GM13977 (cell line): ENCODE results near the gene DNMT3L.

Experiments
- DNase-seq: peaks from one replicate; pipeline ENCODE4 v3.0.0; 2012; ENCODE audit warnings: low spot score
- in situ Hi-C: fragments of 300-500 bp; cut with MboI; formaldehyde crosslinking; loops from one replicate; pipeline ENCODE4 v1.12.0; 2022; ENCODE audit warnings: low sequenced_read_pairs, low pct_unique_long_range_greater_than_20kb, mixed read lengths, inconsistent platforms; ENCODE audit not compliant: unreplicated experiment
- TF ChIP-seq, protein P1 (sequence below): IDR thresholded peaks from 2 replicates; pipeline ENCODE4 v1.5.1; 2012; ENCODE audit warnings: mild to moderate bottlenecking, control low read depth; ENCODE audit not compliant: insufficient read depth; ENCODE audit errors: extremely low read depth, missing control alignments

DNMT3L gene

DNA sequence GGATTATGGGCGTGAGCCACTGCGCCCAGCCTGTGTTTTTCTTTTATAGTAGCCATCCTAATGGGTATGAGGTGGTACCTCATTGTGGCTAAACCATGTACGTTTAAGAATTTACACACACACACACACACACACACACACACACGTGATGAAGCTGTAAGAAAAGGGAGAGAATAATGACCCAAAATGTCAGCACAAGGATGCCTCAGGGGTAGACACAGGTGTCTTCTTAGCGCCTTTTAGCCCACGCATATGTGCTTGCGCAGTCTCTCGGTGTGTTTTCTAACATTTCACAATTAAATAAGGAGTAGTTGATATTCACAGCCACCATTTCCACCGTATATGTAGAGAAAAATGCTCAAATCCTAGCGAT, 37.4 kb upstream of the DNMT3L start:
- DNase-seq = no peak
- TF ChIP-seq, protein P1, sequence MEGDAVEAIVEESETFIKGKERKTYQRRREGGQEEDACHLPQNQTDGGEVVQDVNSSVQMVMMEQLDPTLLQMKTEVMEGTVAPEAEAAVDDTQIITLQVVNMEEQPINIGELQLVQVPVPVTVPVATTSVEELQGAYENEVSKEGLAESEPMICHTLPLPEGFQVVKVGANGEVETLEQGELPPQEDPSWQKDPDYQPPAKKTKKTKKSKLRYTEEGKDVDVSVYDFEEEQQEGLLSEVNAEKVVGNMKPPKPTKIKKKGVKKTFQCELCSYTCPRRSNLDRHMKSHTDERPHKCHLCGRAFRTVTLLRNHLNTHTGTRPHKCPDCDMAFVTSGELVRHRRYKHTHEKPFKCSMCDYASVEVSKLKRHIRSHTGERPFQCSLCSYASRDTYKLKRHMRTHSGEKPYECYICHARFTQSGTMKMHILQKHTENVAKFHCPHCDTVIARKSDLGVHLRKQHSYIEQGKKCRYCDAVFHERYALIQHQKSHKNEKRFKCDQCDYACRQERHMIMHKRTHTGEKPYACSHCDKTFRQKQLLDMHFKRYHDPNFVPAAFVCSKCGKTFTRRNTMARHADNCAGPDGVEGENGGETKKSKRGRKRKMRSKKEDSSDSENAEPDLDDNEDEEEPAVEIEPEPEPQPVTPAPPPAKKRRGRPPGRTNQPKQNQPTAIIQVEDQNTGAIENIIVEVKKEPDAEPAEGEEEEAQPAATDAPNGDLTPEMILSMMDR = no peak
- in situ Hi-C loops = loop anchor here (25.0 kb wide), 1 partner anchor 212 kb away; no protein-coding TSS in a partner anchor

DNA sequence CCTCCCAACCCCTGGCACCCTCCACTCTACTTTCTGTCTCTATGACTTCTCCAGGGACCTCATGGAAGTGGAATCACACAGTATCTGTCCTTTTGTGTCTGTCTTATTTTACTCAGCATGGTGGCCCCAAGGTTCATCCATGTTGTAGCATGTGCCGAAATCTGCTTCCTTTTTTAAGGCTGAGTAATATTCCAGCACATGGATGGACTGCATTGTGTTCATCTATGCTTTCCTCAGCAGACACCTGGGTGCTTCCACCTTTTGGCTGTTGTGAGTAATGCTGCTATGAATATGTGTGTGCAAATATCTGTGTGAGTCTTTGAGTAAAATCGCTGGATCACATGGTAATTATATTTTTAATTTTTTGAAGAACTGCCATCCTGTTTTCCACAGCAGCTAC, 36.6 kb upstream of the DNMT3L start:
- in situ Hi-C loops = loop anchor here (25.0 kb wide), 1 partner anchor 211 kb away; no protein-coding TSS in a partner anchor
- TF ChIP-seq, protein P1 = peak; percentile 40
- no peak for DNase-seq

DNA sequence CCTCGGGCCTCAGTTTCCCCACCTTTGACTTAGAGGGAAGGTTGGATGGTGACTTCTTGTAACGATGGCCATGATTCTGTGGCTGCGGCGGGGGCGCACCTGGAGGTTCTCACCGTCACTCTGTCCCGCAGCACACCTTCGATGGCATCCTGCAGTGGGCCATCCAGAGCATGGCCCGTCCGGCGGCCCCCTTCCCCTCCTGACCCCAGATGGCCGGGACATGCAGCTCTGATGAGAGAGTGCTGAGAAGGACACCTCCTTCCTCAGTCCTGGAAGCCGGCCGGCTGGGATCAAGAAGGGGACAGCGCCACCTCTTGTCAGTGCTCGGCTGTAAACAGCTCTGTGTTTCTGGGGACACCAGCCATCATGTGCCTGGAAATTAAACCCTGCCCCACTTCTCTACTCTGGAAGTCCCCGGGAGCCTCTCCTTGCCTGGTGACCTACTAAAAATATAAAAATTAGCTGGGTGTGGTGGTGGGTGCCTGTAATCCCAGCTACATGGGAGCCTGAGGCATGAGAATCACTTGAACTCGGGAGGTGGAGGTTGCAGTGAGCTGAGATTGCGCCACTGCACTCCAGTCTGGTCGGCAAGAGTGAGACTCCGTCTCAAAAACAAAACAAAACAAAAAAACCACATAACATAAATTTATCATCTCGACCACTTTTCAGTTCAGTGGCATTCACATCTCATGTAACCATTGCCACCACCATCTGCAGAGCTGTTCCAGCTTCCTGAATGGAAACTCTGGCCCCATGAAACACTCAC, 36.0 kb upstream of the DNMT3L start:
- TF ChIP-seq, protein P1 = peak; percentile 93
- DNase-seq = peak; percentile 94
- in situ Hi-C loops = loop anchor here (25.0 kb wide), 1 partner anchor 210 kb away; no protein-coding TSS in a partner anchor

DNA sequence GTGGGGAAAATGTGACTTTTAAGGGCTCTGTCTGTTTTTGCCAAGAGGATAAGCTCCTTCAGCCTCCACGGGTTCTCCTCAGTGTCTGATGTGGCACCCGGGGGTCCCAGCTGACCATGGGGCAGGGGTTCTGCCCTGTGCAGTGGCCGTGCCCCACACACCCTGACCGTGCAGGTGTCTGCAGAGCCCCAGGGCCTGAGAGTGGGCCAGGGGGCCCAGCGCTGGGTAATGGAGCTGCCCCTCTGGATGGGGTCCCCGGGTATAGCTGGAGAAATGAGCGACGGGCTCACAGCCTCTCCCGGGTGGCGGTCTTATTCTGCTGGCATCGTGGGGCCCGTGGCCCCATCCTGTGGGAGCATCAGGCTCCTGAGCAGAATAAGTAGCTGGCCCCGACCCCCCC, 35.2 kb upstream of the DNMT3L start:
- no peak for DNase-seq
- TF ChIP-seq, protein P1 = no peak
- in situ Hi-C loops = loop anchor here (25.0 kb wide), 1 partner anchor 210 kb away; no protein-coding TSS in a partner anchor

DNA sequence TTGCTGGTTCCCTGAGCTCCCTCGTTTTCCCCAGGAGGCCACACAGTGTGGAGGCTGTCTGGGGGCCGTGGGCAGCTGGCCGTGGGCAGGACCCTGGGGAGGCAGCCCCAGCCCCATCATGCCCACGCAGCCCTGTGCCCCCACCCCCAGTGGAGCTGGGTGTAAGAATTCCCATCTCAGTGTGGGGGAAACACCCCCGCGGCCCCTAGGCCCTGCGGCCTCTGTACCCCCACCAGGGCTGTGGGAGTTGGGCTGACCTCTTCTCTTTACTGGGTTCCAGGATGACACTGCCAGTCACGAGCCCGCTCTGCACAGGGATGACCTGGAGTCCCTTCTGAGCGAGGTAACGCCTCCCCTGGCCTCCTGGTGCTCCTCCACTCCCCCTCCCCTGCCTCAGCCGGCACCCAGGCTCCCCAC, 34.4 kb upstream of the DNMT3L start:
- DNase-seq = no peak
- TF ChIP-seq, protein P1 = no peak
- in situ Hi-C loops = loop anchor here (25.0 kb wide), 1 partner anchor 209 kb away; no protein-coding TSS in a partner anchor

DNA sequence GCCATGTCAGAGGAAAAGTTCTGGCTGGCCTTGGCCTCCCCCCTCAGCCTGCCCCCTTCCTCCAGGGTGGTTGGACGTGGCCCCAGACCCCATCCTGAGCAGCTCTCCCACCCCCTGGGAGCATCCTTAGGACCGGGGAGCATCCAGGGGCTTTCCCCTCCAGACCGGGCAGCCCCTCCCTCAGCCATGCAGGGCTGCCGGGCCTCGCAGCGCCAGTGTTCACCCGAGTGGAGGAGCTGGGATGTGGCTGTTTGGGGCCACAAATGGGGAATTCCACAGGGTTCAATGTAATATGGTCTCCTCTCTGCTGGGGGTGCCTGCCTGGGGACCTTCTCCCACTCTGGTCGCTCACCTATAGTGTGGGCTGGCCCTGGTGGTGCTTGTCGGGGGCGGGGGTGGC, 33.9 kb upstream of the DNMT3L start:
- in situ Hi-C loops = loop anchor here (25.0 kb wide), 1 partner anchor 208 kb away; no protein-coding TSS in a partner anchor
- TF ChIP-seq, protein P1 = no peak
- peak; percentile 76 for DNase-seq
